Activated CD4-positive, alpha-beta T cell treated with anti-CD3 and anti-CD28 coated beads for 1 hour (primary cell): Measurements from ENCODE around the gene NEDD4L.

Source experiments
- DNase-seq: peaks from one replicate; pipeline ENCODE4 v3.0.0-alpha.2; 2020

Gene NEDD4L

GRCh38 chr18:58190842-58191530, 147.0 kb downstream of the NEDD4L start:
- DNase-seq: no peak

- DNase-seq: no peak
Observed at GRCh38 chr18:58191626-58192025, 147.6 kb downstream of the NEDD4L start.

- DNase-seq: no peak
Observed at GRCh38 chr18:58192519-58192918, 148.5 kb downstream of the NEDD4L start.

GRCh38 chr18:58194028-58194427, 150.0 kb downstream of the NEDD4L start:
- DNase-seq: no peak

GRCh38 chr18:58195278-58195765, 151.3 kb downstream of the NEDD4L start:
- DNase-seq: no peak

GRCh38 chr18:58196164-58196563, 152.1 kb downstream of the NEDD4L start:
- no peak for DNase-seq

GRCh38 chr18:58196881-58197872, 153.2 kb downstream of the NEDD4L start:
- DNase-seq: no peak

GRCh38 chr18:58201268-58201667, 157.2 kb downstream of the NEDD4L start:
- no peak for DNase-seq

GRCh38 chr18:58201733-58202730, 158.0 kb downstream of the NEDD4L start:
- DNase-seq: no peak

- no peak for DNase-seq
Observed at GRCh38 chr18:58204776-58205442, 160.9 kb downstream of the NEDD4L start.

- no peak for DNase-seq
Observed at GRCh38 chr18:58205443-58206160, 161.6 kb downstream of the NEDD4L start.

- DNase-seq: no peak
Observed at GRCh38 chr18:58207520-58208152, 163.6 kb downstream of the NEDD4L start.

- no peak for DNase-seq
Observed at GRCh38 chr18:58208207-58208932, 164.3 kb downstream of the NEDD4L start.

GRCh38 chr18:58209326-58209725, 165.3 kb downstream of the NEDD4L start:
- no peak for DNase-seq

- DNase-seq: no peak
Observed at GRCh38 chr18:58211510-58211909, 167.5 kb downstream of the NEDD4L start.

- no peak for DNase-seq
Observed at GRCh38 chr18:58212274-58212673, 168.2 kb downstream of the NEDD4L start.

- no peak for DNase-seq
Observed at GRCh38 chr18:58213440-58213839, 169.4 kb downstream of the NEDD4L start.

- no peak for DNase-seq
Observed at GRCh38 chr18:58215011-58215410, 171.0 kb downstream of the NEDD4L start.

GRCh38 chr18:58216071-58216481, 172.1 kb downstream of the NEDD4L start:
- DNase-seq: no peak

GRCh38 chr18:58217052-58217451, 173.0 kb downstream of the NEDD4L start:
- no peak for DNase-seq
